PC-3 (cell line): ENCODE data around the gene FBLIM1.

Source experiments
- EZH2 ChIP-seq: fragments of 300-600 bp; sonication (generic); IDR thresholded peaks from one replicate; pipeline ENCODE4 v1.6.1; 2017; ENCODE audit warnings: antibody characterized with exemption, mild to moderate bottlenecking, low read length; ENCODE audit not compliant: unreplicated experiment
- EZH2phosphoT487 ChIP-seq: fragments of 300-600 bp; sonication (generic); IDR thresholded peaks from 2 replicates; pipeline ENCODE4 v1.6.1; 2018; ENCODE audit warnings: mild to moderate bottlenecking, antibody characterized with exemption, low read length, borderline replicate concordance
- TF ChIP-seq, protein P1 (sequence below): fragments of 300-600 bp; sonication (generic); conservative IDR thresholded peaks from 2 replicates; pipeline ENCODE4 v1.5.1; 2017; ENCODE audit warnings: antibody characterized with exemption, low read depth, mild to moderate bottlenecking, low read length

DNA sequence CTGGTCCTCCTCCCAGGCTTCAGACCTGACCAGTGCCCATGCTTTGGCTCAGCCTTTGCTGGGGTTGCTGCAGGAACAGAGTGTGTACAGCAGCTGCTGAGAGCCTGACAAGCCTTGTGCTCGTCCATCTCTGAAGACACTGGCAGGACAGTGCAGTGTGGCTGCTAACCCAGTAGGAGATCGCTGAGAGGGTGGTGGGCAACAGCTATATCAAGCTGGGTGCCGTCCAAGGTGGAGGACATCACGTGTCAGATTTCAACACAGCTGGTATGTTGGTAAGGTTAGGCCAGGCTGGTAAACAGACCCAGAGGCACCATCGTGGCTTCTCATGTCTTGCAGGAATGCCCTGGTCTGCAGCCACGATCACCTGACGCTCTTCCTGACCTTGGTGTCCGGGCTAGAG, 40.4 kb upstream of the FBLIM1 start:
- TF ChIP-seq EZH2phosphoT487 (no peak), EZH2 (no peak)
- TF ChIP-seq, protein P1, sequence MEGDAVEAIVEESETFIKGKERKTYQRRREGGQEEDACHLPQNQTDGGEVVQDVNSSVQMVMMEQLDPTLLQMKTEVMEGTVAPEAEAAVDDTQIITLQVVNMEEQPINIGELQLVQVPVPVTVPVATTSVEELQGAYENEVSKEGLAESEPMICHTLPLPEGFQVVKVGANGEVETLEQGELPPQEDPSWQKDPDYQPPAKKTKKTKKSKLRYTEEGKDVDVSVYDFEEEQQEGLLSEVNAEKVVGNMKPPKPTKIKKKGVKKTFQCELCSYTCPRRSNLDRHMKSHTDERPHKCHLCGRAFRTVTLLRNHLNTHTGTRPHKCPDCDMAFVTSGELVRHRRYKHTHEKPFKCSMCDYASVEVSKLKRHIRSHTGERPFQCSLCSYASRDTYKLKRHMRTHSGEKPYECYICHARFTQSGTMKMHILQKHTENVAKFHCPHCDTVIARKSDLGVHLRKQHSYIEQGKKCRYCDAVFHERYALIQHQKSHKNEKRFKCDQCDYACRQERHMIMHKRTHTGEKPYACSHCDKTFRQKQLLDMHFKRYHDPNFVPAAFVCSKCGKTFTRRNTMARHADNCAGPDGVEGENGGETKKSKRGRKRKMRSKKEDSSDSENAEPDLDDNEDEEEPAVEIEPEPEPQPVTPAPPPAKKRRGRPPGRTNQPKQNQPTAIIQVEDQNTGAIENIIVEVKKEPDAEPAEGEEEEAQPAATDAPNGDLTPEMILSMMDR: no peak
